ENCODE results near the gene EFTUD2. TPM values are rescaled to one million over a fixed set of nuclear protein-coding genes. Genes with fewer than 3 reads are reported as not detected.
A peak's percentile ranks its signal among the peaks of the same experiment; 100 is the strongest.

Gene EFTUD2
- total and polyA plus RNA-seq, 2 of the 4 experiments (the other 2 are of a cell fraction): 72.5 to 126 TPM

GRCh38 chr17:44941712-44942331, 42.6 kb upstream of the EFTUD2 start:
- CTCF ChIA-PET: interaction anchor here (1.2 kb wide), 1 partner anchor 194 kb away, joined by 3 read pairs; the partner anchor contains the start of gene ACBD4

More at GRCh38 chr17:44941712-44942331, 42.6 kb upstream of the EFTUD2 start:
- ATAC-seq (ENCODE audit: low read depth) (peak; percentile 40), DNase-seq (no peak)
- H3K36me3 ChIP-seq (ENCODE audit: control insufficient read depth, insufficient read depth, low read length): no peaks in the 10 kb centered on the region
- H3K9ac ChIP-seq (ENCODE audit: low read depth, low read length): no peak overlapping the region
- no CpG with 5 or more reads among the region's 9 CpGs for WGBS, 2 experiments (ENCODE audit: extremely low coverage in 2 of 2, insufficient read length in 1 of 2)
- peak overlapping the region; percentile 74 for H4K5ac ChIP-seq (ENCODE audit: low read depth, low read length)
- dilution Hi-C loops (cut with HindIII; ENCODE audit: low sequenced_read_pairs, unreplicated experiment) (no loop called here), in situ Hi-C loops (cut with MboI; ENCODE audit: low sequenced_read_pairs) (no loop called here), intact Hi-C loops (cut with micrococcal nuclease) (no loop called here)
- H4K20me1 ChIP-seq (ENCODE audit: insufficient read depth, low read length): peaks cover 7% of the 10 kb centered on the region; the same call in 1 of the 2 replicates
- H3K4me3 ChIP-seq (ENCODE audit: insufficient read depth, low read depth, low read length): no peak overlapping the region
- H2AK9ac ChIP-seq (replicated peaks; ENCODE audit: low read depth, low read length, poor library complexity): peak overlapping the region; percentile 2
- H2BK20ac ChIP-seq (ENCODE audit: low read depth, low read length): no peak overlapping the region
- H3K4me1 ChIP-seq (ENCODE audit: control insufficient read depth, insufficient read depth, low read length): peaks cover 15% of the 10 kb centered on the region
- peak overlapping the region; percentile 53 to 79; a peak in 3 of 4 replicates for H4K8ac ChIP-seq (ENCODE audit: low read depth in 2 of 2, low read length in 2 of 2)
- peaks cover 15 to 34% of the 10 kb centered on the region in 2 experiments; a peak in 3 of 4 replicates for H3K79me1 ChIP-seq (ENCODE audit: low read depth in 1 of 2, low read length in 2 of 2)
- H3K18ac ChIP-seq (ENCODE audit: low read depth, low read length): no peak overlapping the region
- no peak overlapping the region for H2BK5ac ChIP-seq (ENCODE audit: low read depth, low read length, poor library complexity, severe bottlenecking)
- H3K56ac ChIP-seq (ENCODE audit: extremely low read depth, insufficient read depth, low read length): no peak overlapping the region
- H3K4me2 ChIP-seq (ENCODE audit: low read depth, low read length): no peak overlapping the region
- no peak overlapping the region; the same call in 1 of the 2 replicates for H4K91ac ChIP-seq (ENCODE audit: insufficient read depth, low read depth, low read length)
- H2BK15ac ChIP-seq (ENCODE audit: low read depth, low read length): no peak overlapping the region
- H2BK120ac ChIP-seq (ENCODE audit: low read depth, low read length): peak overlapping the region; percentile 1; the same call in 1 of the 2 replicates
- H3K23ac ChIP-seq (ENCODE audit: low read depth, low read length): no peak overlapping the region
- H3K9me3 ChIP-seq (ENCODE audit: control insufficient read depth, insufficient read depth, low read length): no peaks in the 10 kb centered on the region
- peak overlapping the region; percentile 42 for H3K4ac ChIP-seq (ENCODE audit: low read depth, low read length)
- H2AK5ac ChIP-seq (ENCODE audit: low read depth, low read length): no peak overlapping the region; the same call in 1 of the 2 replicates
- 0 out of 2 replicates have a peak overlapping the region, but pooled peaks have one; percentile 4 for H3K14ac ChIP-seq (replicated peaks; ENCODE audit: low read depth, low read length)
- no peak for TF ChIP-seq MXI1 (IDR thresholded peaks at IDR 0.05; ENCODE audit: borderline replicate concordance, low read depth, low read length)
- no peak for TF ChIP-seq CHD1 (IDR thresholded peaks at IDR 0.05; ENCODE audit: low read depth, low read length)
- TF ChIP-seq NFE2L2 (IDR thresholded peaks at IDR 0.05; ENCODE audit: low read depth, low read length): no peak
- TF ChIP-seq RFX5 (IDR thresholded peaks at IDR 0.05; ENCODE audit: low read depth, low read length): no peak
- TF ChIP-seq POLR2A (IDR thresholded peaks at IDR 0.05; ENCODE audit: low read depth, low read length): no peak
- TF ChIP-seq SMC3 (IDR thresholded peaks at IDR 0.05; ENCODE audit: low read depth, low read length): no peak
- no peak for TF ChIP-seq MAZ (IDR thresholded peaks at IDR 0.05; ENCODE audit: borderline replicate concordance, low read depth, low read length)
- TF ChIP-seq BHLHE40 (IDR thresholded peaks at IDR 0.05; ENCODE audit: low read depth, low read length): no peak
- no peak for TF ChIP-seq RAD21 (IDR thresholded peaks at IDR 0.05; ENCODE audit: low read length)
- no peak for TF ChIP-seq CTCF (conservative IDR thresholded peaks at IDR 0.05; ENCODE audit: low read depth, low read length)
- no peak for TF ChIP-seq CEBPB (IDR thresholded peaks at IDR 0.05; ENCODE audit: low read depth, low read length)
- no peak for TF ChIP-seq USF2 (IDR thresholded peaks at IDR 0.05; ENCODE audit: low read depth, low read length)
- no peak for TF ChIP-seq MAFK (IDR thresholded peaks at IDR 0.05; ENCODE audit: low read depth, low read length)
- TF ChIP-seq RCOR1 (IDR thresholded peaks at IDR 0.05; ENCODE audit: insufficient replicate concordance, low read length): no peak
- no peaks in the 10 kb centered on the region for H3K27me3 ChIP-seq (ENCODE audit: control insufficient read depth, insufficient read depth, low read length)
- peak overlapping the region; percentile 2; the same call in 1 of the 2 replicates for H3K27ac ChIP-seq (ENCODE audit: insufficient read depth, low read length)
- POLR2A ChIA-PET (ENCODE audit: unreplicated experiment): no interaction called here
- BruUV-seq (replicated peaks): no TSS peak
- peak overlapping the region; percentile 83 for H2AFZ ChIP-seq (replicated peaks; ENCODE audit: low read length, poor library complexity)
- peaks cover 10% of the 10 kb centered on the region for H3K9me1 ChIP-seq (ENCODE audit: insufficient read depth, low read length)

All from IMR-90 (cell line).